Activated CD4-positive, alpha-beta memory T cell treated with anti-CD3 and anti-CD28 coated beads, Interleukin-2, amount 10 ng/mL, durations not matched to agents 7 days and 5 days (primary cell): ENCODE data around the gene PLA2G6. TPM values are rescaled to one million over a fixed set of nuclear protein-coding genes. Genes with fewer than 3 reads are reported as not detected.
"Not testable (repeated sequence)": the region's sequence is repeated elsewhere in the genome, so short reads cannot be mapped to it uniquely, and the experiment has no call there.

Experiments used
- CTCF ChIA-PET: fragments of 350-600 bp; sonication (Branson Sonifier 250); formaldehyde crosslinking; loops from one replicate; lab custom pipeline; 2021; ENCODE audit warnings: antibody characterized with exemption, inconsistent platforms; lab: Charles Lee
- POLR2A ChIA-PET: fragments of 350-600 bp; sonication (Branson Sonifier 250); formaldehyde crosslinking; loops from one replicate; lab custom pipeline; 2021; ENCODE audit warnings: antibody characterized with exemption; lab: Charles Lee
- DNase-seq: peaks from one replicate; pipeline ENCODE4 v3.0.0-alpha.2; 2020
- H3K27ac Mint-ChIP-seq: one replicate; pipeline ENCODE4 v1.8.0; 2021; ENCODE audit warnings: mild to moderate bottlenecking, mixed read lengths
- H3K27me3 Mint-ChIP-seq: one replicate; pipeline ENCODE4 v1.8.0; 2021; ENCODE audit warnings: mixed read lengths
- H3K36me3 Mint-ChIP-seq: one replicate; pipeline ENCODE4 v1.8.0; 2021; ENCODE audit warnings: low read depth, mixed read lengths
- H3K4me1 Mint-ChIP-seq: one replicate; pipeline ENCODE4 v1.8.0; 2021; ENCODE audit warnings: mixed read lengths
- H3K4me3 Mint-ChIP-seq: one replicate; pipeline ENCODE4 v1.8.0; 2021; ENCODE audit warnings: mild to moderate bottlenecking, mixed read lengths
- H3K9me3 Mint-ChIP-seq: one replicate; pipeline ENCODE4 v1.8.0; 2021; ENCODE audit warnings: mixed read lengths
- total RNA-seq, 2 experiments: library from RNA; stranded (reverse); gene quantifications; one replicate each; pipeline ENCODE4 v1.2.3, GENCODE V29; 2021

PLA2G6 gene
- total RNA-seq, 2 experiments from 2014 or later: 80.7 to 85.7 TPM

DNA sequence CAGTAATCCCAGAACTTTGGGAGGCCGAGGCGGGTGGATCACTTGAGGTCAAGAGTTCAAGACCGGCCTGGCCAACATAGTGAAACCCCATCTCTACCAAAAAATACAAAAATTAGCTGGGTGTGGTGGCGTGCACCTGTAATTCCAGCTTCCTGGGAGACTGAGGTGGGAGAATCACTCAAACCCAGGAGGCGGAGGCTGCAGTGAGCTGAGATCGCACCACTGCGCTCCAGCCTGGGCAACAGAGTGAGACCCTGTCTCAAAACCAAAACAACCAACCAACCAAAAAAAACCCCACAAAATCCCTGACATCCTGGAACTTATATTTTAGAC is 3.1 kb downstream of the PLA2G6 start:
- ChIA-PET POLR2A (interaction anchor here (1.2 to 4.1 kb wide), 4 partner anchors 14 to 36 kb away, joined by 3 to 46 read pairs (median 3); partner anchors contain the start of gene MAFF), CTCF (interaction anchor here (0.7 kb wide), 1 partner anchor 127 kb away, joined by 3 read pairs; no protein-coding TSS in a partner anchor)
- not testable (repeated sequence) for H3K27me3 Mint-ChIP-seq, H3K9me3 Mint-ChIP-seq, DNase-seq, H3K4me3 Mint-ChIP-seq
- Mint-ChIP-seq H3K27ac (peak overlapping the region; percentile 73), H3K4me1 (peaks cover 82% of the 10 kb centered on the region), H3K36me3 (peaks cover 18% of the 10 kb centered on the region)

DNA sequence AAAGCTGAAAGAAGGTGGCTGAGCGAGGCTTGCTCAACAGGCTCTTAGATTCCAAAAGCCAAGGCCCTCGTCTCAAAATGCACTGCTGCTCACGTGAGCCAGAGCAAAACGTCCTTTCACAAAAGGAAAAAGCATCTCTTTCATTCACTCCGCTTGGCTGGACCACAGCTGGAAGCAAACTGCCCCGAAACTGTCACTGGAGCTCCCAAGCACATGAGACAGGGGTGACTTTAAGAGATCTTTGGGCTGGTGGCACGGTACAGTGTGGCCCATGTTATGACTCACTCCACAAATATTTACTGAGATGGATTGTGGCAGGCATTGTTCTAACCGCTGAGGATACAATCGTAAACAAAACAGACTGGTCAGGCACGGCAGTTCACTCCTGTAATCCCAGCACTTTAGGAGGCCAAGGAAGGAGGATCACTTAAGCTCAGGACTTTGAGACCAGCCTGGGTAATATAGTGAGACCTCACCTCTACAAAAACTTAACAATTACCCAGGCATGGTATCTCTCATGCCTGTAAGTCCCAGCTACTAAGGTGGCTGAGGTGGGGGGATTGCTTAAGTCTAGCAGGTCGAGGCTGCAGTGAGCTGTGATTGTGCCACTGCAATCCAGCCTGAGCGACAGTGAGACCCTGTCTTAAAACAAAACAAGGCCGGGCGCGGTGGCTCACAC is 3.6 kb downstream of the PLA2G6 start:
- H3K4me3 Mint-ChIP-seq: no peak overlapping the region
- H3K36me3 Mint-ChIP-seq: peaks cover 18% of the 10 kb centered on the region
- no peaks in the 10 kb centered on the region for H3K27me3 Mint-ChIP-seq
- ChIA-PET POLR2A (interaction anchor here (1.2 to 4.1 kb wide), 4 partner anchors 14 to 37 kb away, joined by 3 to 46 read pairs (median 3); partner anchors contain the start of gene MAFF), CTCF (no interaction called here)
- peak overlapping the region; percentile 49 for H3K27ac Mint-ChIP-seq
- H3K4me1 Mint-ChIP-seq: peaks cover 87% of the 10 kb centered on the region
- no peak for DNase-seq
- H3K9me3 Mint-ChIP-seq: no peaks in the 10 kb centered on the region

DNA sequence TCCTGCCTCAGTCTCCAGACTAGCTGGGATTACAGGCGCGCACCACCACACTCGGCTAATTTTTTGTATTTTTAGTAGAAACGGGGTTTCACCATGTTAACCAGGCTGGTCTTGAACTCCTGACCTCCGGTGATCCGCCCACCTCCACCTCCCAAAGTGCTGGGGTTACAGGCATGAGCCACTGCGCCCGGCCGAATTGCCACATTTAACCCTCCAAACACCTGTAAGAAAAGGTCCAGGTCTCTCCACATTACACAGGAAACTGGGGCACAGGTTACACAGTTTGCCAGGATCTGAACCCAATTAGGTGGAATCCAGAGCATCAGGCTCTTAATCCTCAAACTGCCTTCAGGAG is 4.1 kb downstream of the PLA2G6 start:
- H3K4me3 Mint-ChIP-seq, H3K27me3 Mint-ChIP-seq, DNase-seq, H3K9me3 Mint-ChIP-seq, CTCF ChIA-PET: not testable (repeated sequence)
- Mint-ChIP-seq H3K4me1 (peaks cover 87% of the 10 kb centered on the region), H3K27ac (peak overlapping the region; percentile 49), H3K36me3 (peaks cover 18% of the 10 kb centered on the region)
- POLR2A ChIA-PET: interaction anchor here (1.2 to 4.1 kb wide), 3 partner anchors 13 to 34 kb away, joined by 3 to 46 read pairs (median 3); partner anchors contain the start of gene MAFF

DNA sequence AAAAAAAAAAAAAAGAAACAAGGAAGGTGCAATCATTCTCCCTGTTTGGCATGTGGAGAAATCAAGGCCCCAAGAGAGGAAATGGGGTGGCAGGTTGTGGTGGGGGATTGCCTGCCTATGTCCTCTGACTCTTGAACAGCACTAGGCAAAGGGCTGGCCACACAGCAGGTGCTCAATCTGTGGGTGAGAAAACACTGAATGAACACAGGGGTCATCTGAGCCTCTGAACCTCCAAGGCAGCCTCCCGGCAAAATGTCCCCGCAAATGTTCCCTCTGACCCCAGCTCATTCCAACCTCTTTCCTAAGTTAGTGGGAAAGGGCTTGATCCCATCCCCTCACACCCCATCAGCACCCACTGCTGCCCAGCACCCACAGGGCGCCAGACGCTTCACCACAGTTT is 4.6 kb downstream of the PLA2G6 start:
- H3K4me1 Mint-ChIP-seq: peaks cover 87% of the 10 kb centered on the region
- DNase-seq: no peak
- ChIA-PET POLR2A (interaction anchor here (1.5 to 4.1 kb wide), 3 partner anchors 18 to 39 kb away, joined by 3 to 46 read pairs (median 5); partner anchors contain the start of gene MAFF), CTCF (no interaction called here)
- H3K27me3 Mint-ChIP-seq: no peaks in the 10 kb centered on the region
- peak overlapping the region; percentile 68 for H3K27ac Mint-ChIP-seq
- H3K9me3 Mint-ChIP-seq: no peaks in the 10 kb centered on the region
- H3K4me3 Mint-ChIP-seq: no peak overlapping the region
- peaks cover 18% of the 10 kb centered on the region for H3K36me3 Mint-ChIP-seq

DNA sequence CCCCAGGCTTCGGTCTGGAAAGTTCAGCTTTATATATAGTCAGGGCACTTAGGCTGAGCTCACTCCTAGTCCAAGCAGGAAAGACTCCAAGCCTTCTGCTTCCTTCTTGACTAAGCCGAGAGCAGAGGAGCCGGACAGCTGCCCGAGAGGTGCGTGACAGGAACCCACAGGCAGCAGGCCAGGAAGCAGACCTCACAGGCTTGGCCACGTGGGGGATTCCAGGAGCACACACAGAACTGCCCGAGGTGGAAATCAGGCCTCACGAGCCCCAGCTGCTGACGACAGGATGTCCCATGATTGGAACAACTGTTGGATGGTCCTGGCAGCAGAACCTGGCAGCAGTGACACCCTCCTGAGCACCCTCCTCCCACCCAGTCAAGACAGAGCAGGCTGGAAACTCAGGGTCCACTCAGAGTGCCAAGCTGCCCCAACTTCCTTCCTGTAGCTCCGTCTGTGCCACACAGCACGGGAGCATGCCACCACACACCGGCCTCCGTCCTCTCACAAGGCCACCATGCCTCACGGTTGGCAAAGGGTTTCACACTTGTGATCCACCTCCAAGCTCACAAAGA is 5.4 kb downstream of the PLA2G6 start:
- peak overlapping the region; percentile 23 for H3K4me3 Mint-ChIP-seq
- H3K27ac Mint-ChIP-seq: peak overlapping the region; percentile 68
- H3K9me3 Mint-ChIP-seq: no peaks in the 10 kb centered on the region
- H3K4me1 Mint-ChIP-seq: peaks cover 83% of the 10 kb centered on the region
- ChIA-PET CTCF (no interaction called here), POLR2A (interaction anchor here (0.8 to 4.1 kb wide), 5 partner anchors 17 to 39 kb away, joined by 3 to 46 read pairs (median 3); partner anchors contain the start of gene MAFF)
- H3K36me3 Mint-ChIP-seq: peaks cover 17% of the 10 kb centered on the region
- peak; percentile 62 for DNase-seq
- no peaks in the 10 kb centered on the region for H3K27me3 Mint-ChIP-seq

DNA sequence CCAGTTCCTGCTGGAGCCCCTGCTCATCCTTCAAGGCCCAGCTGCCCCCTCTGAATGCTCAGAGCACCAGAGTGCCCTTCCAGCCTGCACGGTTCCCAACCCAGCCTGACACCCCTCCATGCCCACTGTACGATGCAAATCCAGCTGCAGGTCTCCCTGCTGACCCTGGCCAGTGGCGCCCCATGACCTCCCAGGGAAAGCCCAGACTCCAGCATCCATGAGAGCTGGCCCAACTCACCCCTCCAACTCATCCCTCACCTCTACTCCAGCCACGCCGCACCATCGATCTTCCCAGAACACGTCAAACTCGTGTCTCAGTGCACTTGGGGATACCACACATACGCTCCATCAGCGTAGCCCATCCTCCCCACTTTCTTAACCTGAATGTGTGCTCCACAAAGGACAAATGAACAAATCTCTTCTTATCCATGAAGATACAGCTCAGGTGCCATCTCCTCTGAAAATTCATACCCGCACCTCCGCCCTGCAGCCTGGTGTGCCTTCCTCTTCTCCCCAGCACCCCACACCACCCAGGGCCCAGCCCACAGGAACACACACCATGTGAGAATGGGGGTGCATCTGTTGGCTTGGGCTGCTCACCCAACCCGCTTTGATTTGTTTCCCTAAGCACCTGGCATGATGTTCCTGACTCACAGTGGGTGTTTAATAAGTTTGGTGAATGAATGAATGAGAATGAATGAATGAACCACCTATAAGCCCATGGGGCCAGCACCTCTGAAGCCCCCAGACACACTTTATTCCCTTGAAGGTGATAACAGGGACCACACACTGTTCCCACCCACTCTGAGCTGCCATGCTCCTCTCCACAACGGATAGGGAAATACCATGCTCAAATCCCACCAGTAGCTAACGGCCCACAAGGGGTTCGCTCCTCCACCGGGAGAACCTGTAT is 6.2 kb downstream of the PLA2G6 start:
- no peak for DNase-seq
- Mint-ChIP-seq H3K27me3 (no peaks in the 10 kb centered on the region), H3K4me1 (peaks cover 75% of the 10 kb centered on the region)

DNA sequence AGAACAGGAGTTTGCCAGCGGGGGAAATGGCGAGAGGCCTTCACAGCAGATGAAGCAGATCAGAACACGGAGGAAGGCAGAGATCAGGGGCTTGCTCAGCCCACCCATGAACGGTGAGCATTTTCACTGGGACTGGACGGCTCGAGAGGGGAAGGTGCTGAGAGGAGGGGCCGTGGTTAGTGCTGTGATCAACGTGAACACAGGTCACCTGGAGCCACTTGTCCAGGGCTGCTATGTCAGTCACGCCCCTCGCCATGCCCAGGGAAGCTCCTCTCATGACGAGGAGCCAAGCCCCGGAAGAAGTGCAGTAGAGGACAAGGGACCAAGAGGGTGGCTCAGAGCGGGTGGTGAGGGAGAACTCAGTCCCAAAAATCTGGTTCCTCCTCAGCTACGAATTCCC is 7.0 kb downstream of the PLA2G6 start:
- H3K9me3 Mint-ChIP-seq: no peaks in the 10 kb centered on the region
- ChIA-PET POLR2A (interaction anchor here (0.8 kb wide), 1 partner anchor 27 kb away, joined by 3 read pairs; the partner anchor contains the start of gene MAFF), CTCF (no interaction called here)
- H3K27ac Mint-ChIP-seq: no peak overlapping the region
- no peak overlapping the region for H3K4me3 Mint-ChIP-seq
- peaks cover 66% of the 10 kb centered on the region for H3K4me1 Mint-ChIP-seq
- no peak for DNase-seq
- H3K27me3 Mint-ChIP-seq: no peaks in the 10 kb centered on the region
- peaks cover 14% of the 10 kb centered on the region for H3K36me3 Mint-ChIP-seq

More for the DNA sequence above, 6.2 kb downstream of the PLA2G6 start:
- Mint-ChIP-seq H3K9me3 (no peaks in the 10 kb centered on the region), H3K27ac (peak overlapping the region; percentile 68), H3K36me3 (peaks cover 14% of the 10 kb centered on the region), H3K4me3 (no peak overlapping the region)
- ChIA-PET POLR2A (interaction anchor here (0.8 to 4.1 kb wide), 6 partner anchors 11 to 38 kb away, joined by 3 to 46 read pairs (median 3); partner anchors contain the start of gene MAFF), CTCF (interaction anchor here (0.6 kb wide), 1 partner anchor 313 kb away, joined by 4 read pairs; no protein-coding TSS in a partner anchor)

DNA sequence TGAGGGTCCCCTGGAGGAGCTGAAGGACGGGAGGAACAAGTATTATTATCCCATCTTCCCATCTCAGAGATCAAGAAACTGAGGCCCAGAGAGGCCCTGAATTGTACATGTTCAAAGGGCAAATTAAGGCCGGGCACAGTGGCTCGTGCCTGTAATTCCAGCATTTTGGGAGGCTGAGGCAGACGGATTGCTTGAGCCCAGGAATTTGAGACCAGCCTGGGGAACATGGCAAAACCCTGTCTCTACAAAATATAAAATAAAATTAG is 8.1 kb downstream of the PLA2G6 start:
- POLR2A ChIA-PET: interaction anchor here (0.7 to 1.0 kb wide), 2 partner anchors 8 to 28 kb away, joined by 3 read pairs; partner anchors contain the start of gene PLA2G6
- H3K9me3 Mint-ChIP-seq: no peaks in the 10 kb centered on the region
- CTCF ChIA-PET: no interaction called here

DNA sequence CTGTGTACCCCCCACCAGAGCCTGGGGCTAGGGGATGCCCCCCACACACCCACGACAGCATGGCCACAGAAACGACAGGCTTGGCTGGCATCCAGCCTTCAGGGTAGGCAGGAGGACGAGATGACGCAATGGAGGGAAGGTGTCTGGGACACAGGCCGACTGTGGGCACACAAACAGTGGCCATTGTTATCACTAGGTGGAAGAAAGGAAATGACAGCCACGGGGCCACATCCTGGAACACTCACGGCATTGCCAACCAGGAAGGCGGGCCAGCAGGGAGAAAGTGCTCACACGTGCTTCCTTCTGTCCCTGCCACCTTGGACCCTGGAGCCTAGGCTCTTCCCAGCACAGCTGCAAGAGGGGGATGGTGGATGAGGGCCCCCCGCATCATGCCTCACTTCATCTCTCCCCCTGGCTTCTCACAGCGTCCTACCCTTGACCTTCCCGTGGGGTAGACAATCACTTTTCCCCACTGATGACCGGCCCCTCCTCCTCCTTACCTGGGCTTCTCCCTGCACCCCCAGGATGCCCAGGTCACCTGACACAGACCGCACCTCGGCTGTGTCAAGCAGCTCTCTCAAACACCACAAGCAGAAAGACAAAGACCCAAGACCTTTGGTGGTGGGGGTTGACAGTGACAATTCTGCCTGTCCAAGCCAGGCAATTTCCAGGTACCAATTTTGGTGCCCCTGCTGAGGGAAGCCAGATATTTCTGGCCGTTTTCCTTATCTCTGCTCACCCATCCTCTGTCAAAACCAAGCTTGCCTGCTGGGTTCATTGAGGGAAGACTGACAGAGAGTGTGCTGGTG is 8.6 kb downstream of the PLA2G6 start:
- no peaks in the 10 kb centered on the region for H3K27me3 Mint-ChIP-seq
- peak overlapping the region; percentile 25 for H3K27ac Mint-ChIP-seq
- peak; percentile 64 for DNase-seq
- H3K9me3 Mint-ChIP-seq: no peaks in the 10 kb centered on the region
- peaks cover 11% of the 10 kb centered on the region for H3K36me3 Mint-ChIP-seq
- ChIA-PET CTCF (no interaction called here), POLR2A (interaction anchor here (0.7 to 1.0 kb wide), 2 partner anchors 9 to 28 kb away, joined by 3 read pairs; partner anchors contain the start of gene PLA2G6)
- H3K4me3 Mint-ChIP-seq: no peak overlapping the region
- peaks cover 54% of the 10 kb centered on the region for H3K4me1 Mint-ChIP-seq

More for the DNA sequence above, 8.1 kb downstream of the PLA2G6 start:
- H3K36me3 Mint-ChIP-seq: peaks cover 11% of the 10 kb centered on the region
- no peaks in the 10 kb centered on the region for H3K27me3 Mint-ChIP-seq
- no peak for DNase-seq
- H3K4me3 Mint-ChIP-seq: no peak overlapping the region
- peaks cover 58% of the 10 kb centered on the region for H3K4me1 Mint-ChIP-seq
- no peak overlapping the region for H3K27ac Mint-ChIP-seq

DNA sequence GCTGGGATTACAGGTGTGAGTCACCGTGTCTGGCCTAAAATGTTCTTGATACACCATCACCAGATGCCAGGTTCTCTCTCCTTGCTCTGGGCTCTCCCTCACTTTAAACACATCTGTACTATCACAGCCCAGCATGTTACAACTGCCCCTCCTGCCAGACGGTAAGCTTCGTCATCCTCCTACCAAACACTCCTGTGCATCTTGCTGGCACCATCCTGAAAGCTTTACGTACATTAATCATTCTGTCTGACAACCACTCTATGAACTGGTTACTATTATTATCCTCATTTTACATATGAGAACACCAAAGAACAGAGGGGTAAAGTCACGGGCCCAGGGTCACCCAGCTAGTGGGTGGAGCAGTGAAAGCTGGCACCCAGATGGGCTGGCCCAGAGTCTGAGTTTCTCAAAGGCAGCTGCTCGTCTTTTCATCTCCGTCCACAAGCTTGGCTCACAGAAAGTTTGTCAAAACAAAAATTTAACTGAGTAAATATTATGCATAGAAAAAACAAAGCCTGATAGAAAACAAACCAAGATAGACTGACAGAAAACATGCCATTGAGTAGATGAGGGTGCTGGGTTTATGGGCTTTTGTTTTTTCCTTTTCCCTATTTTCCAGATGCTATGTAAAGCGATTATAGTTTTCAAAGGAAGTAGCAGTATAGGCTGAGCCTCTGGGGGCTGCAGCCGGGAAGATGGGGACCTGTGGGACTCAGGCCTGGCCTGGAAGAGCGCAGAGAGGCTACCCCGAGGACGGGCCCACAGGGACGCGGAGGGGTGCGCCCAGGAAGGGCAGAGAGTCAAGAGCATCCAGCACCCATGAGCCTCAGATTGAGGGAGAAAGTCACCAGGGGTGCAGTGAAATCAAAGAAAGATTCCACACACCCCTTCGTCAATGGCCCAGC is 9.5 kb downstream of the PLA2G6 start:
- CTCF ChIA-PET: no interaction called here
- POLR2A ChIA-PET: interaction anchor here (1.5 kb wide), 1 partner anchor 29 kb away, joined by 3 read pairs; no protein-coding TSS in a partner anchor
- Mint-ChIP-seq H3K27ac (peak overlapping the region; percentile 25), H3K9me3 (no peaks in the 10 kb centered on the region), H3K4me1 (peaks cover 46% of the 10 kb centered on the region), H3K36me3 (peaks cover 14% of the 10 kb centered on the region), H3K27me3 (no peaks in the 10 kb centered on the region), H3K4me3 (no peak overlapping the region)
- DNase-seq: no peak

DNA sequence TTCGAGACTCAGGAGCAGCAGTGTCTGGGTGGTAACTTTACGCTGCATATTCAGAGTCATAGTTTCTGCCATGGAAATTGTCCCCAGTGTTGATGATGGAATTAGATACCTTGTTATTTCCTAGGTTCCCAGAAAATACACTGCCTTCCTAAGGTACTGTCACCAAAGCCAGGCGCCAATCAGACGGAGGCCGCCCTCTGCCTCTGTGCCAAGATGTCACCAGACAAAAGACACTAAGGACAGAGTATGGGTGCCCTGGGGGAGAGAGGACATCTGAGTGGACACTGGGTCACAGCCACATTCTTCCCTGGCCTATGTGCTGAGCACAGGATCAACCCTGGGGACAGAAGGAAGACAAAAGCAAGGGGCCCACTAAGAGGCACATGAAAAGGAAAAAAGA is 11.2 kb downstream of the PLA2G6 start:
- CTCF ChIA-PET: no interaction called here

More for the DNA sequence above, 11.2 kb downstream of the PLA2G6 start:
- H3K27ac Mint-ChIP-seq: no peak overlapping the region
- no peak overlapping the region for H3K4me3 Mint-ChIP-seq
- POLR2A ChIA-PET: no interaction called here
- H3K4me1 Mint-ChIP-seq: peaks cover 29% of the 10 kb centered on the region
- no peaks in the 10 kb centered on the region for H3K9me3 Mint-ChIP-seq
- peaks cover 16% of the 10 kb centered on the region for H3K36me3 Mint-ChIP-seq
- DNase-seq: no peak
- H3K27me3 Mint-ChIP-seq: no peaks in the 10 kb centered on the region
